ENCODE data around the gene OLAH.

OLAH gene

DNA sequence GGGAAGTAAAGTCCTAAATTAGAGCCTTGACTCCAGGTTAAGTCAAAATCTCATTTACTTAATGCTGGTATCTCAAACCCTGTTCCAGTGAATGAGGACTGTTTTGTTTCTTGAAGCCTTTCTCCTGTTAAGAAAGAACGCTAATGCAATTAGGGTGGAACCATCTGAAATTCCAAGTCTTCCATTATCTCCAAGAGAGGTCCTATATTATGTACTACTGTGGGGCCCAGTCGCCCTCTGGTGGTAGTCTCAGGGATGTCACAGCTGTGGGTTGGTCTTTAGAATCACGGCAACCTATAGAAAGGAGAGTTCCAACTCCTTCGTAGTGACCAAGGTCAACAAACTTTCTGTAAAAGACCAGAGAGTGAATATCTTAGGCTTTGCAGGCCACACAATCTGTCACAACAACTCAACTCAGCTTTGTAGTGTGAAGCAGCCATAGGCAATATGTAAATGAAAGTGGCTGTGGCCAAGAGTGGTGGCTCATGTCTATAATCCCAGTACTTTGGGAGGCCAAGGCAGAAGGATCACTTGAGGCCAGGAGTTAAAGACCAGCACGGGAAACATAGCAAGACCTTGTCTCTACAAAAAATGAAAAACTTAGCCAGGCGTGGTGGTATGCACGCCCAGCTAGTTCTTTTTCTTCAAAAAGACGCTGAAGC is 62.7 kb downstream of the OLAH start:
- TF ChIP-seq FOXP2 (optimal IDR thresholded peaks at IDR 0.05; ENCODE audit: control extremely low read depth, extremely low read length, insufficient read depth) (no peak), POLR2AphosphoS5 (IDR thresholded peaks at IDR 0.05; ENCODE audit: borderline replicate concordance, low read depth, low read length) (no peak), EZH2 (IDR thresholded peaks at IDR 0.05) (no peak)
- no peak for DNase-seq (ENCODE audit: low read depth, low spot score)
- H3K4me3 ChIP-seq = no peak overlapping the region
- H3K27ac ChIP-seq = no peak overlapping the region
- no peaks in the 10 kb centered on the region for H3K9me3 ChIP-seq (ENCODE audit: low read depth, low read length)
- H3K36me3 ChIP-seq (ENCODE audit: insufficient read depth, low read length) = peaks cover 14% of the 10 kb centered on the region; the same call in 1 of the 2 replicates
- no peak overlapping the region for H3K9ac ChIP-seq (ENCODE audit: insufficient read length)

DNA sequence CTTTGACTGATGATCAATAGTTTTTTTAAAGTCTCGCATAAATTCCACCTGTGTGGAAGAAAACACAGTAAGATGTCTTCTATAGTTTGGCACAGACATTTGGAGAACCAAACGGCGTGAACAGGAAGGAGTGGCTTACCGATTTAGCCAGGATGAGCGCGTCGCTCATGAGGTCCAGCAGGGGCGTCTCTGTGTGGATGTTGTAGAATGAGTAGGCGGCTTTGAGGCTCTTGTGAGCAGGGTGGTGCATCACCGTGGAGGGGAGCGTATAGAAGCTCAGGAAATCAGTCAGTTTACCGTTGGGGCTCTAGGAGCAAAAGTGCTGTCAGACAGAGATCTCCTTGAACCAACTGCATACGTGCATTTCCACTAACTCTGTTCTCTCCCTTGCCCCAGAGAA is 68.9 kb downstream of the OLAH start:
- TF ChIP-seq FOXP2 (optimal IDR thresholded peaks at IDR 0.05; ENCODE audit: control extremely low read depth, extremely low read length, insufficient read depth) (no peak), POLR2AphosphoS5 (IDR thresholded peaks at IDR 0.05; ENCODE audit: borderline replicate concordance, low read depth, low read length) (no peak), EZH2 (IDR thresholded peaks at IDR 0.05) (no peak)
- Histone ChIP-seq H3K9ac (ENCODE audit: insufficient read length) (no peak overlapping the region), H3K27ac (no peak overlapping the region), H3K36me3 (ENCODE audit: insufficient read depth, low read length) (no peaks in the 10 kb centered on the region), H3K4me3 (no peak overlapping the region), H3K9me3 (ENCODE audit: low read depth, low read length) (no peaks in the 10 kb centered on the region)
- DNase-seq (ENCODE audit: low read depth, low spot score) = no peak

DNA sequence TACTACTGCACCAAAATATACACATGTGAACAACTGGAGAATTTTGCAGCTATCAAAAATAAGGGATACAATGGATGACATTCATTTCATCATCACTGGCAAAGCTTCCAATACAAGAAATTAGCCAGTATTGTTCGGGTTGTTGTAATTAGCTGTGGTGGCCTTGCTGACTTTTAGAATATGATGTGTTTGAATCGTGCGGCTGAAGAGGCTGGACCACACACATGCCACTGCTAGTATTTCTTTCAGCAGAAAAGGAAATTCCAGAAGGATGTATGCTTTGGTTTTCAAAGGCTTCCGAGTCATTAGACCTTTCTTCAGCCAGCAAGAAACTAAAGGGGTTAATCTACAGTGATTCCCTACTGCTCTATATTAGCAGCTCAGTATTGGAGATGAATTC is 70.0 kb downstream of the OLAH start:
- DNase-seq (ENCODE audit: low read depth, low spot score) = no peak
- H3K36me3 ChIP-seq (ENCODE audit: insufficient read depth, low read length) = no peaks in the 10 kb centered on the region
- no peak overlapping the region for H3K9ac ChIP-seq (ENCODE audit: insufficient read length)
- no peak overlapping the region for H3K4me3 ChIP-seq
- TF ChIP-seq EZH2 (IDR thresholded peaks at IDR 0.05) (no peak), POLR2AphosphoS5 (IDR thresholded peaks at IDR 0.05; ENCODE audit: borderline replicate concordance, low read depth, low read length) (no peak), FOXP2 (optimal IDR thresholded peaks at IDR 0.05; ENCODE audit: control extremely low read depth, extremely low read length, insufficient read depth) (no peak)
- H3K27ac ChIP-seq = no peak overlapping the region
- H3K9me3 ChIP-seq (ENCODE audit: low read depth, low read length) = no peaks in the 10 kb centered on the region

DNA sequence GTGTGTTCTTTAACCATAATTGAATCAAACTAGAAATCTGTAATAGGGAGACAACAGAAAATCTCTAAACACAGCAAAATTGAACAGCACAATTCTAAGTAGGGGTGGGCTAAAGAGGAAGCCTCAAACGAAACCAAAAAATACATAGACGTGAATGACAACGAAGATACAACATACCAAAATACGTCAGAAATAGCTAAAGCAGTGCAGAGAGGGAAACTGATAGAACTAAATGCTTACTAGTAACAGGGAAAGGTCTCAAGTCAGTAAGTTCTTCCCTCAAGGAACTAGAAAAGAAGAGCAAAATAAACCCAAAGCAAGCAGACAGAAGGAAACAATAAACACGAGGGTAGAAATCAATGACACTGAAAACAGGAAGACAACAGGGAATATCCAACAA is 72.5 kb downstream of the OLAH start:
- DNase-seq (ENCODE audit: low read depth, low spot score) = no peak
- Histone ChIP-seq H3K9ac (ENCODE audit: insufficient read length) (no peak overlapping the region), H3K27ac (no peak overlapping the region), H3K9me3 (ENCODE audit: low read depth, low read length) (no peaks in the 10 kb centered on the region), H3K4me3 (no peak overlapping the region), H3K36me3 (ENCODE audit: insufficient read depth, low read length) (no peaks in the 10 kb centered on the region)
- TF ChIP-seq POLR2AphosphoS5 (IDR thresholded peaks at IDR 0.05; ENCODE audit: borderline replicate concordance, low read depth, low read length) (no peak), EZH2 (IDR thresholded peaks at IDR 0.05) (no peak), FOXP2 (optimal IDR thresholded peaks at IDR 0.05; ENCODE audit: control extremely low read depth, extremely low read length, insufficient read depth) (no peak)

DNA sequence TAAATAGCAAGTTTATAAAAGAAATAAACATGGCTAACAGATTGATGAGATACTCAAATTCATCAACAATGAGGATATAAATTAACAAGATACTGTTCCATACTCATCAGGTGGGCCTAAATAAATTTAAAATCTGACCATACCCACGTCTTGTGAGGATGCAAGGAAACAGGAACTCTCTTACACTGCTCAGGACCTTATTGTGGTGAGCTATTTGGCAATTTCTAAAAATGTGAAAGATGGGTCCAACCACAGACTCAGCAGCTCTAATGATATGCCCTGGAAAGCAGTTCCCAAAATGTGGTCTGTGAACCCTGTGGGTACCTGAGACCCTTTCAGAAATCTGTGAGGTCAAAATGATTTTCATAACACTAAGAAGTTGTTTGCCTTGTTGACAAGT is 74.9 kb downstream of the OLAH start:
- no peak overlapping the region for H3K9ac ChIP-seq (ENCODE audit: insufficient read length)
- TF ChIP-seq EZH2 (IDR thresholded peaks at IDR 0.05) (no peak), POLR2AphosphoS5 (IDR thresholded peaks at IDR 0.05; ENCODE audit: borderline replicate concordance, low read depth, low read length) (no peak), FOXP2 (optimal IDR thresholded peaks at IDR 0.05; ENCODE audit: control extremely low read depth, extremely low read length, insufficient read depth) (no peak)
- no peaks in the 10 kb centered on the region for H3K36me3 ChIP-seq (ENCODE audit: insufficient read depth, low read length)
- H3K9me3 ChIP-seq (ENCODE audit: low read depth, low read length) = no peaks in the 10 kb centered on the region
- H3K27ac ChIP-seq = no peak overlapping the region
- no peak overlapping the region for H3K4me3 ChIP-seq
- DNase-seq (ENCODE audit: low read depth, low spot score) = no peak

DNA sequence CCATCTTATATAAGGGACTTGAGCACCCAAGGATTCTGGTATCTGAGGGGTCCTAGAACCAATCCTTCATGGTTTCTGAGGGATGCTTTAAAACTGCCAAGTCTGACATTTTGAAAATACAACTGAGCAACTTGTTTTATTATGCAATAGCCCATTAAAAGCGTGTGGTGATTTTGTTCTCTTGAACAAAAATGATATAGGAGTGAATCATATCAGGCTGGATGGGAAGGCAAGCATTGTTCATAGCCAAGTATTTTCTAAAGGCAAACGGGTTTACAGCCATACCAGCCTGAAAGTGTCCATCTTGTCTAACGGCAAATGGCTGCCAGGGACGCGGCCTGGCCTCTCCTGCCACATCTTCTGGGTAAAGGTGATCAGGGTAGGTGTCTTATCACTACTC is 76.8 kb downstream of the OLAH start:
- TF ChIP-seq FOXP2 (optimal IDR thresholded peaks at IDR 0.05; ENCODE audit: control extremely low read depth, extremely low read length, insufficient read depth) (no peak), POLR2AphosphoS5 (IDR thresholded peaks at IDR 0.05; ENCODE audit: borderline replicate concordance, low read depth, low read length) (no peak), EZH2 (IDR thresholded peaks at IDR 0.05) (no peak)
- Histone ChIP-seq H3K4me3 (no peak overlapping the region), H3K27ac (no peak overlapping the region), H3K36me3 (ENCODE audit: insufficient read depth, low read length) (no peaks in the 10 kb centered on the region), H3K9ac (ENCODE audit: insufficient read length) (no peak overlapping the region), H3K9me3 (ENCODE audit: low read depth, low read length) (no peaks in the 10 kb centered on the region)
- no peak for DNase-seq (ENCODE audit: low read depth, low spot score)

DNA sequence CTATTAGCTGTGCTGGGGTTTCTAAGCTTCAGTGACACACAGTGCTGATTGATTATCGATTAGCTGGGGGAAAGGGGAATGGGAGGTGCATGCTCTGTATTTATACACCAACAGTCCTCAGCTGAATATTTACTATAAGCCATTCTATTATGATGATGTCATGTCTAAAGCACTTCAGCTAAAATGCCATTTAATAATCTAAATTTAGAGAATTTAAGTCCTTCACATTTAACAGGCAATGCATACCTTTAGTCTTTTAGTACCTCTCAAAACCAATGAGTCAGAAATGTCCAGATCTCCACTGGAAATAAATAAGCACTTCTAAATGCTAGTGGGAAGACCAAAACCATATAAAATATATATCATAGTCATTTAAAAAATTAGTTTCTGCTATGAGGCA is 78.0 kb downstream of the OLAH start:
- Histone ChIP-seq H3K36me3 (ENCODE audit: insufficient read depth, low read length) (no peaks in the 10 kb centered on the region), H3K27ac (no peak overlapping the region), H3K9ac (ENCODE audit: insufficient read length) (no peak overlapping the region), H3K9me3 (ENCODE audit: low read depth, low read length) (no peaks in the 10 kb centered on the region), H3K4me3 (no peak overlapping the region)
- no peak for DNase-seq (ENCODE audit: low read depth, low spot score)
- no peak for TF ChIP-seq FOXP2 (optimal IDR thresholded peaks at IDR 0.05; ENCODE audit: control extremely low read depth, extremely low read length, insufficient read depth)
- no peak for TF ChIP-seq EZH2 (IDR thresholded peaks at IDR 0.05)
- no peak for TF ChIP-seq POLR2AphosphoS5 (IDR thresholded peaks at IDR 0.05; ENCODE audit: borderline replicate concordance, low read depth, low read length)

DNA sequence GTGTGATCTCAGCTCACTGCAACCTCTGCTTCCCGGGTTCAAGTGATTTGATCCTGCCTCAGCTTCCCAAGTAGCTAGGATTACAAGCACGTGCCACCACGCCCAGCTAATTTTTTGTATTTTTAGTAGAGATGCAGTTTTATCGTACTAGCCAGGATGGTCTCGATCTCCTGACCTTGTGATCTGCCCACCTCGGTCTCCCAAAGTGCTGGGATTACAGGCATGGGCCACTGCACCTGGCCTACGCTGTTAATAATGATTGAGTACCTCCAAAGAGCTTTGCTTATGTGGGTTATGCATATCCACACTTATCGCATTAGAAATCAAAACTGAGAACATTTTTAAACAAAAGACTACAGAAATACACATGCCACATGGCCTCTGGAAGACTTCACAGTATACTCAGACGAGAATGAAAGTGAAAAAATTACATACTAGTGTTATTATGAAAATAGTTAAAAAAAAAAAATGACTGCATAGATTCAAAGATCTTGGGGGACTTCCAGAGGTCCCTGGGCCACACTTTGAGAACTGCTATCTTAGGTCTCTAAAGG is 78.8 kb downstream of the OLAH start:
- Histone ChIP-seq H3K36me3 (ENCODE audit: insufficient read depth, low read length) (no peaks in the 10 kb centered on the region), H3K9me3 (ENCODE audit: low read depth, low read length) (no peaks in the 10 kb centered on the region), H3K9ac (ENCODE audit: insufficient read length) (no peak overlapping the region), H3K4me3 (no peak overlapping the region), H3K27ac (no peak overlapping the region)
- no peak for DNase-seq (ENCODE audit: low read depth, low spot score)
- TF ChIP-seq EZH2 (IDR thresholded peaks at IDR 0.05) = no peak
- TF ChIP-seq POLR2AphosphoS5 (IDR thresholded peaks at IDR 0.05; ENCODE audit: borderline replicate concordance, low read depth, low read length) = no peak
- TF ChIP-seq FOXP2 (optimal IDR thresholded peaks at IDR 0.05; ENCODE audit: control extremely low read depth, extremely low read length, insufficient read depth) = no peak

All from SK-N-MC (cell line).